Loucy (cell line): Measurements from ENCODE around the gene TTI1.

Experiments used
- H2AFZ ChIP-seq: fragments of 200-600 bp; sonication (generic); 2 replicates; pipeline ENCODE4 v1.6.0; 2016; ENCODE audit warnings: antibody characterized with exemption, mild to moderate bottlenecking, low read length, moderate library complexity
- H3F3A ChIP-seq: fragments of 200-600 bp; 2 replicates; pipeline ENCODE4 v1.6.0; 2016; ENCODE audit warnings: antibody characterized with exemption, low read depth, mild to moderate bottlenecking
- H3K27me3 ChIP-seq: fragments of 200-600 bp; sonication (generic); 2 replicates; pipeline ENCODE4 v1.6.1; 2014; ENCODE audit warnings: low read length, mild to moderate bottlenecking; ENCODE audit not compliant: insufficient read depth, poor library complexity, severe bottlenecking
- H3K36me3 ChIP-seq: fragments of 200-600 bp; sonication (generic); 2 replicates; pipeline ENCODE4 v1.6.1; 2016; ENCODE audit warnings: low read length; ENCODE audit not compliant: insufficient read depth
- H3K4me1 ChIP-seq: fragments of 200-600 bp; sonication (generic); 2 replicates; pipeline ENCODE4 v1.5.1; 2014; ENCODE audit warnings: low read length, mild to moderate bottlenecking; ENCODE audit not compliant: insufficient read depth, poor library complexity, severe bottlenecking
- H3K4me2 ChIP-seq: fragments of 200-600 bp; sonication (generic); 2 replicates; pipeline ENCODE4 v1.6.0; 2014; ENCODE audit warnings: antibody characterized with exemption, low read length, low read depth, mild to moderate bottlenecking; ENCODE audit not compliant: poor library complexity, severe bottlenecking
- H3K4me3 ChIP-seq: fragments of 200-600 bp; sonication (generic); 2 replicates; pipeline ENCODE4 v1.5.1; 2014; ENCODE audit warnings: low read length, mild to moderate bottlenecking, mixed read lengths; ENCODE audit not compliant: poor library complexity, severe bottlenecking
- H3K79me2 ChIP-seq: fragments of 200-600 bp; sonication (generic); 2 replicates; pipeline ENCODE4 v1.6.1; 2014; ENCODE audit warnings: low read length; ENCODE audit not compliant: insufficient read depth
- H3K9ac ChIP-seq: fragments of 200-600 bp; sonication (generic); 2 replicates; pipeline ENCODE4 v1.6.0; 2014; ENCODE audit warnings: mild to moderate bottlenecking, low read depth, low read length, moderate library complexity; ENCODE audit not compliant: poor library complexity, severe bottlenecking
- H3K9me2 ChIP-seq: fragments of 200-600 bp; sonication (generic); replicated peaks from 2 replicates; pipeline ENCODE4 v1.6.1; 2016; ENCODE audit warnings: low read depth, low read length, mixed read lengths
- H3K9me3 ChIP-seq: fragments of 200-600 bp; sonication (generic); 2 replicates; pipeline ENCODE4 v1.6.1; 2014; ENCODE audit warnings: mild to moderate bottlenecking, antibody characterized with exemption, low read length, low read depth; ENCODE audit not compliant: insufficient read depth
- H4K20me1 ChIP-seq: fragments of 200-600 bp; sonication (generic); 2 replicates; pipeline ENCODE4 v1.6.0; 2014; ENCODE audit warnings: antibody characterized with exemption, low read length, mild to moderate bottlenecking; ENCODE audit not compliant: insufficient read depth, poor library complexity, severe bottlenecking
- CTCF ChIP-seq: fragments of 200-600 bp; sonication (generic); conservative IDR thresholded peaks from 2 replicates; pipeline ENCODE4 v1.5.1; 2014; ENCODE audit warnings: mild to moderate bottlenecking, antibody characterized with exemption, low read length
- EZH2phosphoT487 ChIP-seq: fragments of 200-600 bp; IDR thresholded peaks from 2 replicates; pipeline ENCODE4 v1.6.1; 2018; ENCODE audit warnings: antibody characterized with exemption, mild to moderate bottlenecking, moderate library complexity, borderline replicate concordance

The TTI1 gene

GRCh38 chr20:38001173-38001875 is 31.9 kb downstream of the TTI1 start:
- Histone ChIP-seq H3K4me2 (no peak overlapping the region), H3K79me2 (no peaks in the 10 kb centered on the region), H3K9me3 (no peaks in the 10 kb centered on the region), H3K4me1 (no peaks in the 10 kb centered on the region), H3K4me3 (no peak overlapping the region), H3F3A (no peaks in the 10 kb centered on the region), H4K20me1 (no peaks in the 10 kb centered on the region), H3K9ac (no peak overlapping the region), H3K27me3 (no peaks in the 10 kb centered on the region), H3K36me3 (peaks cover 88% of the 10 kb centered on the region; the same call in 1 of the 2 replicates), H2AFZ (no peak overlapping the region), H3K9me2 (no peaks in the 10 kb centered on the region)
- no peak for TF ChIP-seq CTCF
- TF ChIP-seq EZH2phosphoT487 = no peak

DNA sequence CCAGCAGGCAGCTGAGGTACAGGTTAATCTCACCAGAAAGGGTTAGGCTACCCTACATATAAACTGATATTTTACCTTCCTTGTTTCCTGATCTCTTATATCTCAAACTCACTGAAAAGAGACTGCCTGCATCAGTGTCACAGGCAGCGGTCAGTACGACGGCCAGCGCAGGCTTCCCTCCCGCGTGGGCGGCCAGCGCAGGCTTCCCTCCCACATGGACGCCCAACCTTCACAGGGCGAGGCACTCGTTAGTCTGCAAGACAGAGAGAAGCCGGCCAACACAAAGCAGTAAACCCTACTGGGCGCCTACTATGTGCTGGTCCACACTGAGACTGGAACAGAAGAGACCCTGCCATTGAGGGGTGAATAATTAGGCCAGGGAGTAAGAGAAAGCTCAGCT is 33.0 kb downstream of the TTI1 start:
- H3K79me2 ChIP-seq = no peaks in the 10 kb centered on the region
- TF ChIP-seq EZH2phosphoT487 = no peak
- no peak for TF ChIP-seq CTCF
- no peaks in the 10 kb centered on the region for H3K27me3 ChIP-seq
- H2AFZ ChIP-seq = no peak overlapping the region
- H3K9me3 ChIP-seq = no peaks in the 10 kb centered on the region
- H3K4me1 ChIP-seq = no peaks in the 10 kb centered on the region
- H3K4me2 ChIP-seq = no peak overlapping the region
- H3K9me2 ChIP-seq = no peaks in the 10 kb centered on the region
- H4K20me1 ChIP-seq = no peaks in the 10 kb centered on the region
- no peak overlapping the region for H3K4me3 ChIP-seq
- H3K9ac ChIP-seq = no peak overlapping the region
- peaks cover 95% of the 10 kb centered on the region; the same call in 1 of the 2 replicates for H3K36me3 ChIP-seq
- no peaks in the 10 kb centered on the region for H3F3A ChIP-seq

- Histone ChIP-seq H3K9me2 (no peaks in the 10 kb centered on the region), H3K27me3 (no peaks in the 10 kb centered on the region), H3K36me3 (peaks cover 95% of the 10 kb centered on the region; the same call in 1 of the 2 replicates), H3F3A (no peaks in the 10 kb centered on the region), H3K4me1 (no peaks in the 10 kb centered on the region), H2AFZ (no peak overlapping the region), H3K4me2 (no peak overlapping the region), H3K79me2 (no peaks in the 10 kb centered on the region), H3K9ac (no peak overlapping the region), H3K9me3 (no peaks in the 10 kb centered on the region), H4K20me1 (no peaks in the 10 kb centered on the region), H3K4me3 (no peak overlapping the region)
- TF ChIP-seq CTCF (no peak), EZH2phosphoT487 (no peak)
Measured at GRCh38 chr20:37999526-38000263, 33.6 kb downstream of the TTI1 start.
